HepG2 (cell line): ENCODE results near the gene TBC1D14. TPM values are rescaled to one million over a fixed set of nuclear protein-coding genes. Genes with fewer than 3 reads are reported as not detected.

Experiments
- ATAD3A ChIP-seq: sonication (generic); formaldehyde crosslinking; IDR thresholded peaks from 2 replicates; pipeline ENCODE4 v1.4.0; 2020; ENCODE audit warnings: missing genetic modification reagents
- FOXA3 ChIP-seq: IDR thresholded peaks from 2 replicates; pipeline ENCODE4 v1.6.1; 2016; ENCODE audit warnings: missing genetic modification reagents, missing compliant biosample characterization
- KAT8 ChIP-seq: IDR thresholded peaks from 2 replicates; pipeline ENCODE4 v1.6.1; 2016; ENCODE audit warnings: missing genetic modification reagents, missing compliant biosample characterization
- KDM3A ChIP-seq: IDR thresholded peaks from 2 replicates; pipeline ENCODE4 v1.6.1; 2018; ENCODE audit warnings: low read depth, missing compliant biosample characterization
- PTBP1 ChIP-seq: fragments of 200-400 bp; formaldehyde crosslinking; IDR thresholded peaks from 2 replicates; pipeline ENCODE4 v1.6.1; 2018; ENCODE audit warnings: low read length, low read depth; ENCODE audit not compliant: poor library complexity, severe bottlenecking
- RCOR2 ChIP-seq: IDR thresholded peaks from 2 replicates; pipeline ENCODE4 v1.6.1; 2016; ENCODE audit warnings: missing biosample characterization, missing genetic modification reagents
- TBX2 ChIP-seq: sonication (generic); formaldehyde crosslinking; IDR thresholded peaks from 2 replicates; pipeline ENCODE4 v1.5.0; 2020; ENCODE audit warnings: missing genetic modification reagents, mild to moderate bottlenecking, borderline replicate concordance
- TGIF2 ChIP-seq: IDR thresholded peaks from 2 replicates; pipeline ENCODE4 v1.6.1; 2016; ENCODE audit warnings: control low read depth, missing compliant biosample characterization
- TOE1 ChIP-seq: sonication (generic); formaldehyde crosslinking; IDR thresholded peaks from 2 replicates; pipeline ENCODE4 v1.4.0; 2020; ENCODE audit warnings: mild to moderate bottlenecking, missing genetic modification reagents
- ZNF343 ChIP-seq: sonication (generic); formaldehyde crosslinking; IDR thresholded peaks from 2 replicates; pipeline ENCODE4 v1.4.0; 2020; ENCODE audit warnings: mild to moderate bottlenecking, missing genetic modification reagents
- ZNF672 ChIP-seq: sonication (generic); formaldehyde crosslinking; IDR thresholded peaks from 2 replicates; pipeline ENCODE4 v1.8.1; 2022; ENCODE audit warnings: missing genetic modification reagents
- ZNF674 ChIP-seq: sonication (generic); formaldehyde crosslinking; IDR thresholded peaks from 2 replicates; pipeline ENCODE4 v1.5.0; 2020; ENCODE audit warnings: low read depth, mild to moderate bottlenecking, missing genetic modification reagents
- ZNF737 ChIP-seq: sonication (generic); formaldehyde crosslinking; IDR thresholded peaks from 2 replicates; pipeline ENCODE4 v1.5.0; 2020; ENCODE audit warnings: missing genetic modification reagents, mild to moderate bottlenecking, borderline replicate concordance
- ZSCAN12 ChIP-seq: sonication (generic); formaldehyde crosslinking; IDR thresholded peaks from 2 replicates; pipeline ENCODE4 v1.9.0; 2021; ENCODE audit warnings: mild to moderate bottlenecking, missing genetic modification reagents
- polyA plus RNA-seq, 8 experiments: library from polyadenylated mRNA; depleted of rRNA in 3 of 8; stranded (reverse) in 7 of 8; unstranded in 1 of 8; fragments of >200 nt; fragmentation: Illumina TruSeq in 4 of 8; extraction: Trizol in 4 of 8; gene quantifications; 2 replicates each; pipeline versions ENCODE4 v1.2.1 to v1.2.3, GENCODE V29; 2011 to 2016; ENCODE audit warnings: low read depth in 4 of 8, missing spikeins in 1 of 8, mixed read lengths in 1 of 8; ENCODE audit not compliant: insufficient read depth in 1 of 8
- total RNA-seq, 5 experiments: library from RNA; depleted of rRNA; stranded (reverse); fragments of >200 nt; fragmentation: Illumina TruSeq; extraction: Trizol; gene quantifications; 2 replicates each; pipeline ENCODE4 v1.2.3, GENCODE V29; 2016; ENCODE audit warnings: low read depth in 1 of 5
- TF ChIP-seq, protein P1 (sequence below): sonication (generic); formaldehyde crosslinking; IDR thresholded peaks from 2 replicates; pipeline ENCODE4 v1.4.0; 2020; ENCODE audit warnings: missing genetic modification reagents, borderline replicate concordance
- TF ChIP-seq, protein P2 (sequence below): sonication (generic); formaldehyde crosslinking; IDR thresholded peaks from 2 replicates; pipeline ENCODE4 v1.9.0; 2021; ENCODE audit warnings: missing genetic modification reagents, borderline replicate concordance
- TF ChIP-seq, protein P3 (sequence below): IDR thresholded peaks from 2 replicates; pipeline ENCODE4 v1.4.0; 2020; ENCODE audit warnings: mild to moderate bottlenecking, missing genetic modification reagents
- TF ChIP-seq, protein P4 (sequence below): sonication (generic); formaldehyde crosslinking; IDR thresholded peaks from 2 replicates; pipeline ENCODE4 v1.4.0; 2020; ENCODE audit warnings: missing genetic modification reagents, borderline replicate concordance

The TBC1D14 gene
- total and polyA plus RNA-seq, 2 of the 13 experiments (the other 11 are each of a cell fraction or from before 2014, with no cell fraction given) = 29.5 to 46.5 TPM

DNA sequence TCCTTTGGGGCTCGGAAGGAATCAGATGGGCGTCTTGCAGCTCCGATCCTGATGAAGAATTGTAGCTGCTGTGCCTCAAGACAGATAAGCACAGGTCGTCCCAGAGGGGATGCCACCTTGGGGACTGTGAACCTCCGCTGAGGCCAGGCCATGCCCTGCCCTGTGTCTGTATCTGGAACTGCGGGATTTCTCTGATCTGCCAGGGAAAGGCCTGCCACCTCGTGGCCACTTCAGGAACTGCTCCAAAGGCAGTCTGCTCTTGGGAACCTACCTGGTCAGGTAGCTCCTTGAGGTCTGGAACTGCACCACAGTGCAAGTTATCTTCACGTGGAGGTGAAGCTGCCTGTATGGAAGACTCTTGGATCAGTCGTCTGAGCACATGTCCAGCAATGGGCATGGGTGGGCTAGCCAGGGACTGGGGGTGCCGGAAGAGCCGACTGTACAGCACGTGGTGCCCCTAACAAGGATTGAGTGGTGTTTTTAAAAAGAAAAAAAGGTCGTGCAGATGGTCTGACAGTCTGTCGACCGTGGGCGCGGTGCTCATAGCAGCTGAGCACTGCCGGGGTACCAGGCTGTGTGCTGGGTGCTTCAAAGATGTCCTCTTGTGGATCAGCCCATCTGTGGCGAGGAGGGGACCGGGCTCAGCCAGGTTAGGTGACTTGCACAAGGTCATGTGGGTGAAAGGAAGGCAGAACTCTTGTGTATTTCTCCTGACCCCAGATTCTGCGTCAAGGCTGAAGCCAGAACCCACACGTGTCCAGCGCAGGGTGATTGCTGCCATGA, 161.3 kb downstream of the TBC1D14 start (continued):
- TF ChIP-seq, protein P1, sequence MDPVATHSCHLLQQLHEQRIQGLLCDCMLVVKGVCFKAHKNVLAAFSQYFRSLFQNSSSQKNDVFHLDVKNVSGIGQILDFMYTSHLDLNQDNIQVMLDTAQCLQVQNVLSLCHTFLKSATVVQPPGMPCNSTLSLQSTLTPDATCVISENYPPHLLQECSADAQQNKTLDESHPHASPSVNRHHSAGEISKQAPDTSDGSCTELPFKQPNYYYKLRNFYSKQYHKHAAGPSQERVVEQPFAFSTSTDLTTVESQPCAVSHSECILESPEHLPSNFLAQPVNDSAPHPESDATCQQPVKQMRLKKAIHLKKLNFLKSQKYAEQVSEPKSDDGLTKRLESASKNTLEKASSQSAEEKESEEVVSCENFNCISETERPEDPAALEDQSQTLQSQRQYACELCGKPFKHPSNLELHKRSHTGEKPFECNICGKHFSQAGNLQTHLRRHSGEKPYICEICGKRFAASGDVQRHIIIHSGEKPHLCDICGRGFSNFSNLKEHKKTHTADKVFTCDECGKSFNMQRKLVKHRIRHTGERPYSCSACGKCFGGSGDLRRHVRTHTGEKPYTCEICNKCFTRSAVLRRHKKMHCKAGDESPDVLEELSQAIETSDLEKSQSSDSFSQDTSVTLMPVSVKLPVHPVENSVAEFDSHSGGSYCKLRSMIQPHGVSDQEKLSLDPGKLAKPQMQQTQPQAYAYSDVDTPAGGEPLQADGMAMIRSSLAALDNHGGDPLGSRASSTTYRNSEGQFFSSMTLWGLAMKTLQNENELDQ = peak; percentile 60; the same call in 1 of the 2 replicates
- TF ChIP-seq, protein P2, sequence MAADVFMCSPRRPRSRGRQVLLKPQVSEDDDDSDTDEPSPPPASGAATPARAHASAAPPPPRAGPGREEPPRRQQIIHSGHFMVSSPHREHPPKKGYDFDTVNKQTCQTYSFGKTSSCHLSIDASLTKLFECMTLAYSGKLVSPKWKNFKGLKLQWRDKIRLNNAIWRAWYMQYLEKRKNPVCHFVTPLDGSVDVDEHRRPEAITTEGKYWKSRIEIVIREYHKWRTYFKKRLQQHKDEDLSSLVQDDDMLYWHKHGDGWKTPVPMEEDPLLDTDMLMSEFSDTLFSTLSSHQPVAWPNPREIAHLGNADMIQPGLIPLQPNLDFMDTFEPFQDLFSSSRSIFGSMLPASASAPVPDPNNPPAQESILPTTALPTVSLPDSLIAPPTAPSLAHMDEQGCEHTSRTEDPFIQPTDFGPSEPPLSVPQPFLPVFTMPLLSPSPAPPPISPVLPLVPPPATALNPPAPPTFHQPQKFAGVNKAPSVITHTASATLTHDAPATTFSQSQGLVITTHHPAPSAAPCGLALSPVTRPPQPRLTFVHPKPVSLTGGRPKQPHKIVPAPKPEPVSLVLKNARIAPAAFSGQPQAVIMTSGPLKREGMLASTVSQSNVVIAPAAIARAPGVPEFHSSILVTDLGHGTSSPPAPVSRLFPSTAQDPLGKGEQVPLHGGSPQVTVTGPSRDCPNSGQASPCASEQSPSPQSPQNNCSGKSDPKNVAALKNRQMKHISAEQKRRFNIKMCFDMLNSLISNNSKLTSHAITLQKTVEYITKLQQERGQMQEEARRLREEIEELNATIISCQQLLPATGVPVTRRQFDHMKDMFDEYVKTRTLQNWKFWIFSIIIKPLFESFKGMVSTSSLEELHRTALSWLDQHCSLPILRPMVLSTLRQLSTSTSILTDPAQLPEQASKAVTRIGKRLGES (CRISPR knock-in tag) = no peak
- TF ChIP-seq ATAD3A (no peak), KDM3A (CRISPR knock-in tag) (peak; percentile 35; the same call in 1 of the 2 replicates), TOE1 (CRISPR knock-in tag) (no peak), ZSCAN12 (CRISPR knock-in tag) (no peak), ZNF674 (CRISPR knock-in tag) (no peak), FOXA3 (CRISPR knock-in tag) (peak; percentile 31; the same call in 1 of the 2 replicates), TGIF2 (no peak), RCOR2 (no peak), TBX2 (CRISPR knock-in tag) (peak; percentile 36; the same call in 1 of the 2 replicates), KAT8 (CRISPR knock-in tag) (0 out of 2 replicates have a peak, but pooled peaks have one; percentile 19), PTBP1 (no peak), ZNF343 (CRISPR knock-in tag) (no peak), ZNF737 (CRISPR knock-in tag) (no peak), ZNF672 (CRISPR knock-in tag) (no peak)
- TF ChIP-seq, protein P3, sequence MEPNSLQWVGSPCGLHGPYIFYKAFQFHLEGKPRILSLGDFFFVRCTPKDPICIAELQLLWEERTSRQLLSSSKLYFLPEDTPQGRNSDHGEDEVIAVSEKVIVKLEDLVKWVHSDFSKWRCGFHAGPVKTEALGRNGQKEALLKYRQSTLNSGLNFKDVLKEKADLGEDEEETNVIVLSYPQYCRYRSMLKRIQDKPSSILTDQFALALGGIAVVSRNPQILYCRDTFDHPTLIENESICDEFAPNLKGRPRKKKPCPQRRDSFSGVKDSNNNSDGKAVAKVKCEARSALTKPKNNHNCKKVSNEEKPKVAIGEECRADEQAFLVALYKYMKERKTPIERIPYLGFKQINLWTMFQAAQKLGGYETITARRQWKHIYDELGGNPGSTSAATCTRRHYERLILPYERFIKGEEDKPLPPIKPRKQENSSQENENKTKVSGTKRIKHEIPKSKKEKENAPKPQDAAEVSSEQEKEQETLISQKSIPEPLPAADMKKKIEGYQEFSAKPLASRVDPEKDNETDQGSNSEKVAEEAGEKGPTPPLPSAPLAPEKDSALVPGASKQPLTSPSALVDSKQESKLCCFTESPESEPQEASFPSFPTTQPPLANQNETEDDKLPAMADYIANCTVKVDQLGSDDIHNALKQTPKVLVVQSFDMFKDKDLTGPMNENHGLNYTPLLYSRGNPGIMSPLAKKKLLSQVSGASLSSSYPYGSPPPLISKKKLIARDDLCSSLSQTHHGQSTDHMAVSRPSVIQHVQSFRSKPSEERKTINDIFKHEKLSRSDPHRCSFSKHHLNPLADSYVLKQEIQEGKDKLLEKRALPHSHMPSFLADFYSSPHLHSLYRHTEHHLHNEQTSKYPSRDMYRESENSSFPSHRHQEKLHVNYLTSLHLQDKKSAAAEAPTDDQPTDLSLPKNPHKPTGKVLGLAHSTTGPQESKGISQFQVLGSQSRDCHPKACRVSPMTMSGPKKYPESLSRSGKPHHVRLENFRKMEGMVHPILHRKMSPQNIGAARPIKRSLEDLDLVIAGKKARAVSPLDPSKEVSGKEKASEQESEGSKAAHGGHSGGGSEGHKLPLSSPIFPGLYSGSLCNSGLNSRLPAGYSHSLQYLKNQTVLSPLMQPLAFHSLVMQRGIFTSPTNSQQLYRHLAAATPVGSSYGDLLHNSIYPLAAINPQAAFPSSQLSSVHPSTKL (CRISPR knock-in tag) = peak; percentile 52
- TF ChIP-seq, protein P4, sequence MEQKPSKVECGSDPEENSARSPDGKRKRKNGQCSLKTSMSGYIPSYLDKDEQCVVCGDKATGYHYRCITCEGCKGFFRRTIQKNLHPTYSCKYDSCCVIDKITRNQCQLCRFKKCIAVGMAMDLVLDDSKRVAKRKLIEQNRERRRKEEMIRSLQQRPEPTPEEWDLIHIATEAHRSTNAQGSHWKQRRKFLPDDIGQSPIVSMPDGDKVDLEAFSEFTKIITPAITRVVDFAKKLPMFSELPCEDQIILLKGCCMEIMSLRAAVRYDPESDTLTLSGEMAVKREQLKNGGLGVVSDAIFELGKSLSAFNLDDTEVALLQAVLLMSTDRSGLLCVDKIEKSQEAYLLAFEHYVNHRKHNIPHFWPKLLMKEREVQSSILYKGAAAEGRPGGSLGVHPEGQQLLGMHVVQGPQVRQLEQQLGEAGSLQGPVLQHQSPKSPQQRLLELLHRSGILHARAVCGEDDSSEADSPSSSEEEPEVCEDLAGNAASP (CRISPR knock-in tag) = peak; percentile 69
